ENCODE measurements around the gene METTL15.

GRCh38 chr11:28083118-28083517 is 25.1 kb upstream of the METTL15 start:
- TF ChIP-seq CTCF (conservative IDR thresholded peaks at IDR 0.05; ENCODE audit: low read depth, low read length): no peak
- TF ChIP-seq EZH2 (IDR thresholded peaks at IDR 0.05; ENCODE audit: borderline replicate concordance, low read depth, low read length, poor library complexity, severe bottlenecking): no peak
